Measurements from ENCODE around the gene GP5. TPM values are rescaled to one million over a fixed set of nuclear protein-coding genes. Genes with fewer than 3 reads are reported as not detected.

GP5 gene
- total and polyA plus RNA-seq, 2 of the 13 experiments (the other 11 are each of a cell fraction or from before 2014, with no cell fraction given): not detected

GRCh38 chr3:194351080-194351672 lies 47.9 kb downstream of the GP5 start, which contains the start of gene CPN2 (continued):
- no peak for TF ChIP-seq THAP9 (CRISPR knock-in tag; IDR thresholded peaks at IDR 0.05; ENCODE audit: borderline replicate concordance)
- no peak for TF ChIP-seq GRHL1 (CRISPR knock-in tag; conservative IDR thresholded peaks at IDR 0.05)
- TF ChIP-seq IKZF1 (IDR thresholded peaks at IDR 0.05): no peak
- no peak for TF ChIP-seq AFF4 (CRISPR knock-in tag; IDR thresholded peaks at IDR 0.05)
- TF ChIP-seq CC2D1A (CRISPR knock-in tag; IDR thresholded peaks at IDR 0.05): no peak
- TF ChIP-seq THAP7 (CRISPR knock-in tag; IDR thresholded peaks at IDR 0.05): no peak
- no peak for TF ChIP-seq MNT (IDR thresholded peaks at IDR 0.05)
- TF ChIP-seq ZIK1 (CRISPR knock-in tag; IDR thresholded peaks at IDR 0.05; ENCODE audit: borderline replicate concordance, low read depth): no peak
- peak in 1 of 2 experiments; percentile 56; a peak in 1 of 4 replicates for TF ChIP-seq KLF16 (CRISPR knock-in tag; IDR thresholded peaks at IDR 0.05)
- 0 out of 2 replicates have a peak, but pooled peaks have one; percentile 12 for TF ChIP-seq HNF1B (CRISPR knock-in tag; IDR thresholded peaks at IDR 0.05)
- peak; percentile 56; the same call in 1 of the 2 replicates for TF ChIP-seq GABPB1 (CRISPR knock-in tag; IDR thresholded peaks at IDR 0.05)
- peak; percentile 57 for TF ChIP-seq AGO1 (IDR thresholded peaks at IDR 0.05; ENCODE audit: low read depth, low read length, poor library complexity, severe bottlenecking)
- no peak for TF ChIP-seq GTF3A (CRISPR knock-in tag; conservative IDR thresholded peaks at IDR 0.05)
- no peak for TF ChIP-seq HNRNPK (IDR thresholded peaks at IDR 0.05; ENCODE audit: low read depth, low read length, poor library complexity, severe bottlenecking)
